Measurements from ENCODE around the gene CHIA. TPM values are rescaled to one million over a fixed set of nuclear protein-coding genes. Genes with fewer than 3 reads are reported as not detected.

Gene CHIA
- total RNA-seq, 1 experiment from 2014 or later, result not detected

GRCh38 chr1:111249960-111250359, 40.7 kb upstream of the CHIA start:
- Histone ChIP-seq H2BK20ac (ENCODE audit: low read depth, low read length, poor library complexity, severe bottlenecking) (no peak overlapping the region), H3K9me3 (ENCODE audit: control insufficient read depth, low read depth, low read length) (no peaks in the 10 kb centered on the region), H3K79me2 (ENCODE audit: insufficient read depth, low read length) (no peaks in the 10 kb centered on the region), H3T11ph (ENCODE audit: low read length) (no peak overlapping the region), H2BK15ac (ENCODE audit: low read depth, low read length) (no peak overlapping the region), H3K14ac (ENCODE audit: insufficient read depth, low read length) (no peak overlapping the region), H3K23me2 (ENCODE audit: insufficient read length, low read depth, low read length, poor library complexity, severe bottlenecking) (no peaks in the 10 kb centered on the region), H3K18ac (ENCODE audit: insufficient read length, low read depth, low read length) (no peak overlapping the region), H3K9ac (ENCODE audit: extremely low read depth, insufficient read length, low read length) (no peak overlapping the region), H3K27me3 (ENCODE audit: insufficient read depth, low read length) (no peaks in the 10 kb centered on the region), H3K79me1 (ENCODE audit: insufficient read depth, low read depth, low read length, poor library complexity, severe bottlenecking) (no peaks in the 10 kb centered on the region), H3K4ac (ENCODE audit: low read depth, low read length) (no peak overlapping the region), H4K8ac (replicated peaks; ENCODE audit: insufficient read length, low read depth, low read length) (no peak overlapping the region), H2BK120ac (ENCODE audit: low read depth, low read length, poor library complexity, severe bottlenecking) (no peak overlapping the region), H3K4me1 (ENCODE audit: insufficient read depth, low read length) (no peaks in the 10 kb centered on the region), H2BK5ac (ENCODE audit: insufficient read length, low read length) (no peak overlapping the region), H4K91ac (ENCODE audit: insufficient read length, low read depth, low read length) (no peak overlapping the region), H4K5ac (ENCODE audit: insufficient read length, low read depth, low read length) (no peak overlapping the region), H2AFZ (ENCODE audit: low read length) (no peak overlapping the region), H3K27ac (ENCODE audit: insufficient read length, low read depth, low read length) (no peak overlapping the region), H4K20me1 (ENCODE audit: control insufficient read depth, insufficient read depth, insufficient read length) (no peaks in the 10 kb centered on the region), H3K23ac (ENCODE audit: insufficient read length, low read depth, low read length) (no peak overlapping the region), H3K56ac (ENCODE audit: insufficient read length, low read depth, low read length) (no peak overlapping the region), H3K4me2 (ENCODE audit: insufficient read depth, insufficient read length, low read length) (no peak overlapping the region), H2AK5ac (ENCODE audit: insufficient read length, low read length) (no peak overlapping the region), H2BK12ac (ENCODE audit: insufficient read length, low read depth, low read length) (no peak overlapping the region)
- no peaks in the 10 kb centered on the region; a peak in 1 of 5 replicates for H3K9me3 Mint-ChIP-seq
- DNase-seq, result no peak
- H3K4me3 Mint-ChIP-seq, result no peak overlapping the region
- no peaks in the 10 kb centered on the region for H3K36me3 Mint-ChIP-seq (ENCODE audit: insufficient read depth in 1 of 3, low read depth in 3 of 3)
- no CpG with 5 or more reads among the region's 4 CpGs for WGBS (ENCODE audit: extremely low coverage, insufficient read length, low lambda C conversion rate)
- TF ChIP-seq CTCF (conservative IDR thresholded peaks at IDR 0.05), result no peak
- peaks cover 6% of the 10 kb centered on the region for H3K27me3 Mint-ChIP-seq (ENCODE audit: low read depth)
- peaks cover 3 to 5% of the 10 kb centered on the region in 2 experiments for H3K4me1 Mint-ChIP-seq
- no peak overlapping the region for H3K27ac Mint-ChIP-seq

Measured in H9 (cell line).